Measurements from ENCODE around the gene SH2B3. TPM values are rescaled to one million over a fixed set of nuclear protein-coding genes. Genes with fewer than 3 reads are reported as not detected.

SH2B3 gene
- total and polyA plus RNA-seq, 9 of the 15 experiments (the other 6 are each of a cell fraction or from before 2014, with no cell fraction given) = 10.8 to 75.3 (median 37.4) TPM

GRCh38 chr12:111424793-111425251 lies 19.1 kb downstream of the SH2B3 start:
- H3K9me1 ChIP-seq (ENCODE audit: control insufficient read depth, insufficient read depth, low read length) = peaks cover 8% of the 10 kb centered on the region
- CTCF ChIA-PET (ENCODE audit: low intra/inter-chr PET ratio) = no interaction called here
- H3K4me1 ChIP-seq (replicated peaks in 1 of 2; ENCODE audit: control insufficient read depth in 2 of 2, insufficient read depth in 2 of 2, low read length in 2 of 2) = peaks cover 6 to 32% of the 10 kb centered on the region in 2 experiments; a peak in 4 of 5 replicates
- POLR2A ChIA-PET = interaction anchor here (0.5 to 4.7 kb wide), 9 partner anchors 9 to 29 kb away, joined by 3 to 24 read pairs (median 3); no protein-coding TSS in a partner anchor
- peaks cover 77% of the 10 kb centered on the region for H3K36me3 ChIP-seq (ENCODE audit: control insufficient read depth, insufficient read depth, low read length)
- H3K79me2 ChIP-seq (ENCODE audit: control insufficient read depth, insufficient read depth, low read length) = peaks cover 92% of the 10 kb centered on the region
- H3K4me2 ChIP-seq (ENCODE audit: insufficient read depth, low read length) = no peak overlapping the region
- no peaks in the 10 kb centered on the region for H3K27me3 ChIP-seq (ENCODE audit: control insufficient read depth in 2 of 2, insufficient read depth in 2 of 2, low read length in 2 of 2)
- no peak overlapping the region for H2AFZ ChIP-seq (ENCODE audit: low read depth, low read length)
- in situ Hi-C loops (cut with MboI) (no loop called here), intact Hi-C loops (cut with micrococcal nuclease) (no loop called here)
- TF ChIP-seq SIRT6 (IDR thresholded peaks at IDR 0.05; ENCODE audit: low read depth, low read length) = no peak
- no peak for TF ChIP-seq FOXA3 (CRISPR knock-in tag; conservative IDR thresholded peaks at IDR 0.05 in 1 of 2, IDR thresholded peaks at IDR 0.05 in 1 of 2)
- TF ChIP-seq FOXK2 (conservative IDR thresholded peaks at IDR 0.05 in 1 of 2, IDR thresholded peaks at IDR 0.05 in 1 of 2; ENCODE audit: low read depth in 2 of 2) = no peak
- 0 out of 2 replicates have a peak, but pooled peaks have one; percentile 21 for TF ChIP-seq NR2C1 (IDR thresholded peaks at IDR 0.05)
- TF ChIP-seq NR2C1 (tag; IDR thresholded peaks at IDR 0.05) = 0 out of 2 replicates have a peak, but pooled peaks have one; percentile 28
- no peak for TF ChIP-seq E2F6 (IDR thresholded peaks at IDR 0.05; ENCODE audit: borderline replicate concordance in 1 of 2, extremely low read depth in 1 of 2, insufficient read depth in 1 of 2, insufficient read length in 1 of 2, low read depth in 1 of 2, low read length in 1 of 2, poor library complexity in 1 of 2, severe bottlenecking in 1 of 2)
- TF ChIP-seq CCNT2 (IDR thresholded peaks at IDR 0.05; ENCODE audit: borderline replicate concordance, extremely low read depth, insufficient read length, low read depth, low read length) = no peak
- TF ChIP-seq POLR2G (IDR thresholded peaks at IDR 0.05; ENCODE audit: low read depth, low read length) = peak; percentile 65
- no peak for TF ChIP-seq ZBTB43 (CRISPR knock-in tag; IDR thresholded peaks at IDR 0.05)
- TF ChIP-seq CTCF (IDR thresholded peaks at IDR 0.05 in 2 of 3, conservative IDR thresholded peaks at IDR 0.05 in 1 of 3; ENCODE audit: insufficient read depth in 2 of 3, low read depth in 1 of 3, low read length in 3 of 3) = 0 out of 6 replicates have a peak, but pooled peaks of 1 of the 3 experiments have one; percentile 19
- no peak for TF ChIP-seq ARNT (IDR thresholded peaks at IDR 0.05)
- TF ChIP-seq STAT5B (CRISPR knock-in tag; IDR thresholded peaks at IDR 0.05) = no peak
- no peak for TF ChIP-seq POLR2B (IDR thresholded peaks at IDR 0.05; ENCODE audit: low read depth, partially characterized antibody)
- TF ChIP-seq RBM22 (IDR thresholded peaks at IDR 0.05; ENCODE audit: low read depth, low read length, poor library complexity, severe bottlenecking) = peak; percentile 65
- TF ChIP-seq ETS1 (conservative IDR thresholded peaks at IDR 0.05; ENCODE audit: control insufficient read depth, low read depth, low read length) = no peak
- ATAC-seq (peak; percentile 9; the same call in 2 of the 3 replicates), DNase-seq (ENCODE audit: extremely low read depth in 1 of 4, low spot score in 3 of 4) (no peak), FAIRE-seq (no peak)
- no TSS peak for BruUV-seq (replicated peaks)
- H4K20me1 ChIP-seq (replicated peaks; ENCODE audit: control insufficient read depth, insufficient read depth, low read length) = peaks cover 54% of the 10 kb centered on the region
- H3K9ac ChIP-seq (ENCODE audit: insufficient read depth in 1 of 2, low read depth in 2 of 2, low read length in 2 of 2) = peak overlapping the region in 1 of 2 experiments; percentile 65; a peak in 2 of 4 replicates
- H3K27ac ChIP-seq (ENCODE audit: extremely low read depth, low read depth, low read length) = no peak overlapping the region
- WGBS (ENCODE audit: insufficient coverage, low coverage, missing lambda C conversion rate) = 97% methylated on average over 6 of the region's 6 CpGs
- H3K9me3 ChIP-seq (replicated peaks; ENCODE audit: control insufficient read depth, insufficient read depth, low read depth, low read length) = no peaks in the 10 kb centered on the region
- H3K4me3 ChIP-seq = no peak overlapping the region
